Measurements from ENCODE around the gene TMEM87A. TPM values are rescaled to one million over a fixed set of nuclear protein-coding genes. Genes with fewer than 3 reads are reported as not detected.

Gene TMEM87A
- total and polyA plus RNA-seq, 2 of the 4 experiments (the other 2 are of a cell fraction), result 16.6 to 45.3 TPM

DNA sequence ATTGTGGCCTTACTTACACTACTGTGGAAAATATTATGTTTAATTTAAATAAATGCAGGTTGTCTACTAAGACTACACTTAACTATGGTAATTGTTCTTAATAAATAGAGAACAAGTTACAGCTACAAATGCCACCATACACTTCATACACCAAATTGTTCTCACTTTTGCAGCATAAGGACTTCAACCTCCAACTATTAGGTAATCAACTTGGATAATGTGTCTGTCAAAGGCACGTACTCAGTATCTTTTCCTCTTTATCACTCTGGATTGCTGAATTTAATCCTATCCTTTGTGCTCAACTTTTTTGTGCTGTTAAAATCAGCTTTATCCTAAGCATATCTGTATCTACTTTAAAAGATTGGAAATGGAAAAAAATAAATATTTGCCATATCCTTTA lies 41.6 kb upstream of the TMEM87A start:
- Histone ChIP-seq H4K8ac (ENCODE audit: low read depth in 2 of 2, low read length in 2 of 2) (no peak overlapping the region), H3K27ac (ENCODE audit: insufficient read depth, low read length) (no peak overlapping the region), H3K9ac (ENCODE audit: low read depth, low read length) (no peak overlapping the region), H3K36me3 (ENCODE audit: control insufficient read depth, insufficient read depth, low read length) (no peaks in the 10 kb centered on the region), H3K14ac (replicated peaks; ENCODE audit: low read depth, low read length) (no peak overlapping the region), H3K4me1 (ENCODE audit: control insufficient read depth, insufficient read depth, low read length) (0 out of 2 replicates have a peak, but pooled peaks cover 2% of the 10 kb centered on the region), H3K79me1 (ENCODE audit: low read depth in 1 of 2, low read length in 2 of 2) (no peaks in the 10 kb centered on the region), H4K20me1 (ENCODE audit: insufficient read depth, low read length) (no peaks in the 10 kb centered on the region), H3K23ac (ENCODE audit: low read depth, low read length) (no peak overlapping the region), H4K5ac (ENCODE audit: low read depth, low read length) (no peak overlapping the region), H2AK9ac (replicated peaks; ENCODE audit: low read depth, low read length, poor library complexity) (no peak overlapping the region), H3K18ac (ENCODE audit: low read depth, low read length) (no peak overlapping the region), H3K9me1 (ENCODE audit: insufficient read depth, low read length) (peaks cover 4% of the 10 kb centered on the region; the same call in 1 of the 2 replicates), H3K4me2 (ENCODE audit: low read depth, low read length) (no peak overlapping the region), H2AFZ (replicated peaks; ENCODE audit: low read length, poor library complexity) (no peak overlapping the region), H2AK5ac (ENCODE audit: low read depth, low read length) (no peak overlapping the region), H2BK15ac (ENCODE audit: low read depth, low read length) (no peak overlapping the region), H3K9me3 (ENCODE audit: control insufficient read depth, insufficient read depth, low read length) (no peaks in the 10 kb centered on the region), H3K4ac (ENCODE audit: low read depth, low read length) (no peak overlapping the region), H3K4me3 (ENCODE audit: insufficient read depth, low read depth, low read length) (no peak overlapping the region), H3K56ac (ENCODE audit: extremely low read depth, insufficient read depth, low read length) (no peak overlapping the region), H3K27me3 (ENCODE audit: control insufficient read depth, insufficient read depth, low read length) (no peaks in the 10 kb centered on the region), H4K91ac (ENCODE audit: insufficient read depth, low read depth, low read length) (no peak overlapping the region), H2BK120ac (ENCODE audit: low read depth, low read length) (no peak overlapping the region), H2BK20ac (ENCODE audit: low read depth, low read length) (no peak overlapping the region), H2BK5ac (ENCODE audit: low read depth, low read length, poor library complexity, severe bottlenecking) (no peak overlapping the region)
- CTCF ChIA-PET, result no interaction called here
- no CpG with 5 or more reads among the region's 1 CpG for WGBS, 2 experiments (ENCODE audit: extremely low coverage in 2 of 2, insufficient read length in 1 of 2)
- dilution Hi-C loops (cut with HindIII; ENCODE audit: low sequenced_read_pairs, unreplicated experiment) (no loop called here), intact Hi-C loops (cut with micrococcal nuclease) (no loop called here), in situ Hi-C loops (cut with MboI; ENCODE audit: low sequenced_read_pairs) (no loop called here)
- no TSS peak for BruUV-seq (replicated peaks)
- ATAC-seq (ENCODE audit: low read depth), result no peak
- no peak for TF ChIP-seq BHLHE40 (IDR thresholded peaks at IDR 0.05; ENCODE audit: low read depth, low read length)
- no peak for TF ChIP-seq MXI1 (IDR thresholded peaks at IDR 0.05; ENCODE audit: borderline replicate concordance, low read depth, low read length)
- TF ChIP-seq NFE2L2 (IDR thresholded peaks at IDR 0.05; ENCODE audit: low read depth, low read length), result no peak
- TF ChIP-seq MAFK (IDR thresholded peaks at IDR 0.05; ENCODE audit: low read depth, low read length), result no peak
- TF ChIP-seq CEBPB (IDR thresholded peaks at IDR 0.05; ENCODE audit: low read depth, low read length), result no peak
- TF ChIP-seq MAZ (IDR thresholded peaks at IDR 0.05; ENCODE audit: borderline replicate concordance, low read depth, low read length), result no peak
- TF ChIP-seq SMC3 (IDR thresholded peaks at IDR 0.05; ENCODE audit: low read depth, low read length), result no peak
- TF ChIP-seq, protein P1, sequence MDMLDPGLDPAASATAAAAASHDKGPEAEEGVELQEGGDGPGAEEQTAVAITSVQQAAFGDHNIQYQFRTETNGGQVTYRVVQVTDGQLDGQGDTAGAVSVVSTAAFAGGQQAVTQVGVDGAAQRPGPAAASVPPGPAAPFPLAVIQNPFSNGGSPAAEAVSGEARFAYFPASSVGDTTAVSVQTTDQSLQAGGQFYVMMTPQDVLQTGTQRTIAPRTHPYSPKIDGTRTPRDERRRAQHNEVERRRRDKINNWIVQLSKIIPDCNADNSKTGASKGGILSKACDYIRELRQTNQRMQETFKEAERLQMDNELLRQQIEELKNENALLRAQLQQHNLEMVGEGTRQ (IDR thresholded peaks at IDR 0.05; ENCODE audit: low read depth, low read length), result no peak
- no peak for TF ChIP-seq RAD21 (IDR thresholded peaks at IDR 0.05; ENCODE audit: low read length)
- no peak for TF ChIP-seq CHD1 (IDR thresholded peaks at IDR 0.05; ENCODE audit: low read depth, low read length)
- TF ChIP-seq, protein P2, sequence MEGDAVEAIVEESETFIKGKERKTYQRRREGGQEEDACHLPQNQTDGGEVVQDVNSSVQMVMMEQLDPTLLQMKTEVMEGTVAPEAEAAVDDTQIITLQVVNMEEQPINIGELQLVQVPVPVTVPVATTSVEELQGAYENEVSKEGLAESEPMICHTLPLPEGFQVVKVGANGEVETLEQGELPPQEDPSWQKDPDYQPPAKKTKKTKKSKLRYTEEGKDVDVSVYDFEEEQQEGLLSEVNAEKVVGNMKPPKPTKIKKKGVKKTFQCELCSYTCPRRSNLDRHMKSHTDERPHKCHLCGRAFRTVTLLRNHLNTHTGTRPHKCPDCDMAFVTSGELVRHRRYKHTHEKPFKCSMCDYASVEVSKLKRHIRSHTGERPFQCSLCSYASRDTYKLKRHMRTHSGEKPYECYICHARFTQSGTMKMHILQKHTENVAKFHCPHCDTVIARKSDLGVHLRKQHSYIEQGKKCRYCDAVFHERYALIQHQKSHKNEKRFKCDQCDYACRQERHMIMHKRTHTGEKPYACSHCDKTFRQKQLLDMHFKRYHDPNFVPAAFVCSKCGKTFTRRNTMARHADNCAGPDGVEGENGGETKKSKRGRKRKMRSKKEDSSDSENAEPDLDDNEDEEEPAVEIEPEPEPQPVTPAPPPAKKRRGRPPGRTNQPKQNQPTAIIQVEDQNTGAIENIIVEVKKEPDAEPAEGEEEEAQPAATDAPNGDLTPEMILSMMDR (conservative IDR thresholded peaks at IDR 0.05; ENCODE audit: low read depth, low read length), result no peak
- TF ChIP-seq, protein P3, sequence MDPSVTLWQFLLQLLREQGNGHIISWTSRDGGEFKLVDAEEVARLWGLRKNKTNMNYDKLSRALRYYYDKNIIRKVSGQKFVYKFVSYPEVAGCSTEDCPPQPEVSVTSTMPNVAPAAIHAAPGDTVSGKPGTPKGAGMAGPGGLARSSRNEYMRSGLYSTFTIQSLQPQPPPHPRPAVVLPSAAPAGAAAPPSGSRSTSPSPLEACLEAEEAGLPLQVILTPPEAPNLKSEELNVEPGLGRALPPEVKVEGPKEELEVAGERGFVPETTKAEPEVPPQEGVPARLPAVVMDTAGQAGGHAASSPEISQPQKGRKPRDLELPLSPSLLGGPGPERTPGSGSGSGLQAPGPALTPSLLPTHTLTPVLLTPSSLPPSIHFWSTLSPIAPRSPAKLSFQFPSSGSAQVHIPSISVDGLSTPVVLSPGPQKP (IDR thresholded peaks at IDR 0.05; ENCODE audit: borderline replicate concordance, low read depth, low read length), result no peak
- TF ChIP-seq RCOR1 (IDR thresholded peaks at IDR 0.05; ENCODE audit: insufficient replicate concordance, low read length), result no peak
- TF ChIP-seq RFX5 (IDR thresholded peaks at IDR 0.05; ENCODE audit: low read depth, low read length), result no peak
- no peak for TF ChIP-seq FOS (IDR thresholded peaks at IDR 0.05; ENCODE audit: low read depth, low read length)
- no peak for TF ChIP-seq POLR2A (IDR thresholded peaks at IDR 0.05; ENCODE audit: low read depth, low read length)
- POLR2A ChIA-PET (ENCODE audit: unreplicated experiment), result no interaction called here
- DNase-seq, result no peak

Data from IMR-90 (cell line).